Testis (tissue), 2 donors: ENCODE data around the gene PTGER4.

ENCODE experiments used
- POLR2A ChIP-seq: fragments of 450-650 bp; IDR thresholded peaks from one replicate; pipeline ENCODE4 v1.6.1; 2017; ENCODE audit warnings: antibody characterized with exemption, mild to moderate bottlenecking, moderate library complexity
- TF ChIP-seq, protein P1 (sequence below), 3 experiments: fragments of 450-650 bp in 2 of 3; fragments of 200-600 bp in 1 of 3; sonication (generic) in 1 of 3; IDR thresholded peaks; one replicate each; pipeline ENCODE4 v1.5.1; 2016 to 2019; ENCODE audit warnings: antibody characterized with exemption in 3 of 3, mild to moderate bottlenecking in 2 of 3, moderate library complexity in 1 of 3

DNA sequence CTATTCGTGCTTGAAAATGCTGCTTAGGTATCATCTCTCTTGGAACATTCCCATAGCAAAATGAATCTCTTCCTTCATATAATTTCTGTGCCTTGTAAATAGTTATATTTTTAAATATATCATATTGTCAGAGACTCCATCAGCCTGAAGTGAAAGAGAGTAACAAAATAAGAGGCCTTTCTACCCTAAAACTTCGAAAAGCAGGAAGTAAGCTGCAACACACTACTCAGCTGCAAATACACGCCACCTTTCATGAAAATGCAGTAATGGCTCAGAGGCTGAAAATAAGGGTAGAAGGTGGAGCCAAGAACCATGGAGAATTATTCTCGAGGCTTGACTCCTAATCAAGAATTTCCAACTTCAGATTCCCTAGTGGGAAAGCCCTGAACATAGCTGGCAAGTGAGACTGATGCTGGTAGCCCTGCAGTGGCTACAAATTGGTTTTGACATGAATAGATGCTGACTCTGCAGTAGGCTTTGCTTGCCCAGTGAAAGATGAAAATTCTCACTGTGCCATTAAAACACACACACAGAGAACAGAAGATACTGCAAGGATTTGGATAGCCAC lies 30.2 kb upstream of the PTGER4 start:
- TF ChIP-seq, protein P1, sequence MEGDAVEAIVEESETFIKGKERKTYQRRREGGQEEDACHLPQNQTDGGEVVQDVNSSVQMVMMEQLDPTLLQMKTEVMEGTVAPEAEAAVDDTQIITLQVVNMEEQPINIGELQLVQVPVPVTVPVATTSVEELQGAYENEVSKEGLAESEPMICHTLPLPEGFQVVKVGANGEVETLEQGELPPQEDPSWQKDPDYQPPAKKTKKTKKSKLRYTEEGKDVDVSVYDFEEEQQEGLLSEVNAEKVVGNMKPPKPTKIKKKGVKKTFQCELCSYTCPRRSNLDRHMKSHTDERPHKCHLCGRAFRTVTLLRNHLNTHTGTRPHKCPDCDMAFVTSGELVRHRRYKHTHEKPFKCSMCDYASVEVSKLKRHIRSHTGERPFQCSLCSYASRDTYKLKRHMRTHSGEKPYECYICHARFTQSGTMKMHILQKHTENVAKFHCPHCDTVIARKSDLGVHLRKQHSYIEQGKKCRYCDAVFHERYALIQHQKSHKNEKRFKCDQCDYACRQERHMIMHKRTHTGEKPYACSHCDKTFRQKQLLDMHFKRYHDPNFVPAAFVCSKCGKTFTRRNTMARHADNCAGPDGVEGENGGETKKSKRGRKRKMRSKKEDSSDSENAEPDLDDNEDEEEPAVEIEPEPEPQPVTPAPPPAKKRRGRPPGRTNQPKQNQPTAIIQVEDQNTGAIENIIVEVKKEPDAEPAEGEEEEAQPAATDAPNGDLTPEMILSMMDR (IDR thresholded peaks at IDR 0.05) = no peak
- no peak for TF ChIP-seq POLR2A
